ENCODE measurements around the gene PNPLA7.

Gene PNPLA7

DNA sequence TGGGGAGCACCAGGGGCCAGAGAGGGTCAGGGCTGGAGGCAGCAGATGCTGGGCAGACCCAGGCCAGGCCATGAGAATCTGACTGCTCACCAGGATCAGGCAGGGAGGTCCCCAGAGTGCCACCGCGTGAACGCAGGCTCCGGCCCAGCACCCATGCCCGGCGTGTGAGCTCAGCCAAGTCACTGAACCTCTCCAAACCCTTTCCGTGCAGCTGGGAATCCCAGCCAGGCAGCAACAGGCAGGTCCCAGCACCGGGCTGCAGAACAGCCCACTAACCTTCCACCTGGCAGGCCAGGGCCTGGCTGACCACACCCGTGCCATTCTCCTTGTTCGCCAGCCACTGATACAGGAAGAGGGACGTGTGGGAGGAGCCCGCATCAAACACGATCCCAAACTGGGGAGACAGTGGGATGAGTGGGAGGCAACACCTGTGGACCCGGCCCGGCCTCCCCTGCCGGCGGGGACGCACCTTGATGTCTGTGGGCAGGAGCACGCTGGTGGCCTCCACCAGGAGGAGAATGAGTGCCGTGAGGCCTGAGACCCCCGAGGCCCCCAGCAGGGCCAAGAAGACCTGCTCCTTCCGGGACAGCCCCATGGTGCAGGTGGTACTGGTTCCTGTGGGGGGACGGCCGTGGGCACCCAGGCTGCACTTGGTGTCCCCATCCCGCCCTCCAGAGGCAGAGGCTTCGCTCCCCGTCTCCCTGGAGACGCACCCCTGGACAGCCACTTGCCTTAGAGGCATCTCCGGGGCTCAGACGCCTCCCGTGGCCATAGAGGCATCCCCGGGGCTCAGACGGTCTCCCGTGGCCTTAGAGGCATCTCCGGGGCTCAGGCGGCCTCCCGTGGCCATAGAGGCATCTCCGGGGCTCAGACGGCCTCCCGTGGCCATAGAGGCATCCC is 112.3 kb downstream of the PNPLA7 start:
- no peak overlapping the region for H3K4me3 ChIP-seq (ENCODE audit: low read length)
- no CpG with 5 or more reads among the region's 40 CpGs for WGBS (ENCODE audit: extremely low coverage, insufficient coverage, low lambda C conversion rate)
- H4K5ac ChIP-seq (ENCODE audit: low read length): no peak overlapping the region
- no peaks in the 10 kb centered on the region for H3K79me1 ChIP-seq (ENCODE audit: low read length)
- no peak overlapping the region for H3K18ac ChIP-seq (ENCODE audit: low read length)
- DNase-seq: no peak
- H4K8ac ChIP-seq (ENCODE audit: low read depth, low read length): no peak overlapping the region
- H3K36me3 ChIP-seq (ENCODE audit: control insufficient read depth, insufficient read depth, low read length): no peaks in the 10 kb centered on the region
- H2BK120ac ChIP-seq (ENCODE audit: low read depth, low read length): no peak overlapping the region
- no peaks in the 10 kb centered on the region for H3K27me3 ChIP-seq (ENCODE audit: insufficient read depth, low read length, poor library complexity)
- H3K4me2 ChIP-seq (ENCODE audit: low read length): no peak overlapping the region
- H3K23ac ChIP-seq (ENCODE audit: low read length): no peak overlapping the region
- H3K4me1 ChIP-seq (ENCODE audit: control insufficient read depth, low read depth, low read length): no peaks in the 10 kb centered on the region
- no peak overlapping the region for H3K9ac ChIP-seq (ENCODE audit: low read length)
- H3K27ac ChIP-seq (ENCODE audit: low read depth, low read length): no peak overlapping the region
- H2BK15ac ChIP-seq (replicated peaks; ENCODE audit: low read depth): no peak overlapping the region
- H3K79me2 ChIP-seq (ENCODE audit: control insufficient read depth, insufficient read depth, low read length): no peaks in the 10 kb centered on the region
- no peak overlapping the region for H3K4ac ChIP-seq (ENCODE audit: low read depth, low read length)
- no peak overlapping the region for H3K56ac ChIP-seq (ENCODE audit: low read length)
- H2BK5ac ChIP-seq (ENCODE audit: low read length): no peak overlapping the region
- no peak overlapping the region for H2AK5ac ChIP-seq (ENCODE audit: low read length)

DNA sequence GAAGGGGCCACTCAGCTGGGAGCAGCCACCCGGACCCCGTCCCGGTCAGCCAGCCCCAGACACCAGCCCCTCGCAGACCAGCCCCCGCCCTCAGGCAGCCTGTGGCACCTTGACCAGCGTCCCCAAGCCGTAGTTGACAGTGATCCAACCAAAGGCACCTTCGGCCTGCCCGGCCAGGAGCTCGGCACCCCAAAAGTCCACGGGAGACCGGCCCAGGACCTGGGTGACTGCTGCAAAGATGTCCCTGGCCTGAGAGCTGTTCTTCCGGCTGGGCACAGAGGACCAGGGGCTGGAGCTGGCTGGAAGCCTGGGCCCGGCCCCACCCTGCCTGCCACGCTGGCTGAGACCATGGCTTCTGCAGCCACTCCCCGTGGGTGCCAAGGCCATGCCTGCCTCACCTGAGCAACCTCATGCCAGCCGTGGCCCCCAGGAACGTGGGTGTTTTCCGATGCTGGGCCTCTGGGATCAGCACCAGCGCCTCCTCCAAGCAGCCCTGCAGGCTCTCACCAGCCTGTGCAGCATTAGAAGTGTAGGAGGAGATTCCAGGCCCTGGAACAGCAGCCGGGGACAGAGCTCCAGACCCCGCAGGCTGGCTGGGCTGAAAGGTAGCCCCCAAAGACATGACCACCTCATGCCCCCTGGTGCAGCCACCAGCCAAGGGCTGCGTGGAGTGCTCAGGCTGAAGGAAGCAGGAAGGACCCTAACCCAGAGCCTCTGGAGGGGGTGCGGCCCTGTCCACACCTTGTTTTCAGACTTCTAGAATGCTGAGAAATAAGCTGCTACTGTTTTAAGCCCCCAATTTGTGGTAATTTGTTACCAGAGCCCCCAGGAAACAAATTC is 113.2 kb downstream of the PNPLA7 start:
- Histone ChIP-seq H3K23ac (ENCODE audit: low read length) (no peak overlapping the region), H3K36me3 (ENCODE audit: control insufficient read depth, insufficient read depth, low read length) (no peaks in the 10 kb centered on the region), H4K8ac (ENCODE audit: low read depth, low read length) (no peak overlapping the region), H2BK120ac (ENCODE audit: low read depth, low read length) (no peak overlapping the region), H2BK15ac (replicated peaks; ENCODE audit: low read depth) (no peak overlapping the region), H3K18ac (ENCODE audit: low read length) (no peak overlapping the region), H2BK5ac (ENCODE audit: low read length) (no peak overlapping the region), H3K4me3 (ENCODE audit: low read length) (no peak overlapping the region), H3K4me2 (ENCODE audit: low read length) (no peak overlapping the region), H3K79me1 (ENCODE audit: low read length) (no peaks in the 10 kb centered on the region), H3K56ac (ENCODE audit: low read length) (no peak overlapping the region), H3K9ac (ENCODE audit: low read length) (no peak overlapping the region), H4K5ac (ENCODE audit: low read length) (no peak overlapping the region), H2AK5ac (ENCODE audit: low read length) (no peak overlapping the region), H3K27me3 (ENCODE audit: insufficient read depth, low read length, poor library complexity) (no peaks in the 10 kb centered on the region), H3K79me2 (ENCODE audit: control insufficient read depth, insufficient read depth, low read length) (no peaks in the 10 kb centered on the region), H3K27ac (ENCODE audit: low read depth, low read length) (no peak overlapping the region), H3K4me1 (ENCODE audit: control insufficient read depth, low read depth, low read length) (no peaks in the 10 kb centered on the region), H3K4ac (ENCODE audit: low read depth, low read length) (no peak overlapping the region)
- whole genome bisulfite sequencing (ENCODE audit: extremely low coverage, insufficient coverage, low lambda C conversion rate): no CpG with 5 or more reads among the region's 24 CpGs
- DNase-seq: no peak

DNA sequence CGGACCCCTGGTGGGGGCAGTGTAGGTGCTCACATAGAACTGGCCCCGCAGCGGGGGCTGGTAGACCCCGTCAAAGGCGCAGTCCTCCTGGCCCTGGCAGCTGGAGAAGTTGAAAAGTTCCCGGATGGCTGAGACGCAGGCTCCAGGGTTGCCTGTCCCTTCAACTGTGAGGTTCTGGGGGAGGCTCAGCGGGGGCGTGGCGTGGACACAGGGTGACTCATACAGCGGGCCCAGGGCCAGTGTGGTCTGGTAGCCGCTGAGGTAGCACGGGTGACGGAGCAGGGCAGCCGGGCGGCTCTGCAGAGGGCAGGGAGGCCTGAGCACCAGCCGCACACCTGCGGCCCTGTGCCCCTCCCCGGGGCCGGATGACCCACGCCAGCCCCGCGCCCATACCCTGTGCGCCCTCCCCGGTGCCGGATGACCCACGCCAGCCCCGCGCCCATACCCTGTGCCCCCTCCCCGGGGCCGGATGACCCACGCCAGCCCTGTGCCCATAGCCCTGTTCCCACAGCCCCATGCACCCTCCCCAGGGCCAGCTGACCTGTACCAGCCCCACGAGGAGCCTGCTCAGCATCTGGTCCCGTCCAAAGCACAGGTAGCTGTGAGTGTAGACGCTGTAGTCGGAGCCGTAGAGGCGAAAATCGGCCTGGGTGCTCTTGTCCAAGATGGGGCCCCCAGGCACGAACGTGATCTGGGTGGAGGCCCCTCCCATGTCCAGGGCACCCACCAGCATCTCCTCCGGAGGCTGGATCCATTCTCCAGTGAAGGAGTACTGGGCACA is 114.0 kb downstream of the PNPLA7 start:
- DNase-seq: no peak
- Histone ChIP-seq H3K27me3 (ENCODE audit: insufficient read depth, low read length, poor library complexity) (no peaks in the 10 kb centered on the region), H3K4me1 (ENCODE audit: control insufficient read depth, low read depth, low read length) (no peaks in the 10 kb centered on the region), H2AK5ac (ENCODE audit: low read length) (no peak overlapping the region), H2BK15ac (replicated peaks; ENCODE audit: low read depth) (no peak overlapping the region), H2BK120ac (ENCODE audit: low read depth, low read length) (no peak overlapping the region), H3K18ac (ENCODE audit: low read length) (no peak overlapping the region), H3K79me1 (ENCODE audit: low read length) (no peaks in the 10 kb centered on the region), H4K5ac (ENCODE audit: low read length) (no peak overlapping the region), H3K23ac (ENCODE audit: low read length) (no peak overlapping the region), H3K79me2 (ENCODE audit: control insufficient read depth, insufficient read depth, low read length) (no peaks in the 10 kb centered on the region), H3K4ac (ENCODE audit: low read depth, low read length) (no peak overlapping the region), H3K56ac (ENCODE audit: low read length) (no peak overlapping the region), H3K27ac (ENCODE audit: low read depth, low read length) (no peak overlapping the region), H2BK5ac (ENCODE audit: low read length) (no peak overlapping the region), H3K4me3 (ENCODE audit: low read length) (no peak overlapping the region), H3K36me3 (ENCODE audit: control insufficient read depth, insufficient read depth, low read length) (no peaks in the 10 kb centered on the region), H3K9ac (ENCODE audit: low read length) (no peak overlapping the region), H4K8ac (ENCODE audit: low read depth, low read length) (no peak overlapping the region), H3K4me2 (ENCODE audit: low read length) (no peak overlapping the region)
- WGBS (ENCODE audit: extremely low coverage, insufficient coverage, low lambda C conversion rate): no CpG with 5 or more reads among the region's 42 CpGs

- DNase-seq: no peak
- Histone ChIP-seq H4K8ac (ENCODE audit: low read depth, low read length) (no peak overlapping the region), H2BK120ac (ENCODE audit: low read depth, low read length) (no peak overlapping the region), H2AK5ac (ENCODE audit: low read length) (no peak overlapping the region), H3K18ac (ENCODE audit: low read length) (no peak overlapping the region), H3K79me2 (ENCODE audit: control insufficient read depth, insufficient read depth, low read length) (no peaks in the 10 kb centered on the region), H4K5ac (ENCODE audit: low read length) (no peak overlapping the region), H3K79me1 (ENCODE audit: low read length) (no peaks in the 10 kb centered on the region), H3K4me3 (ENCODE audit: low read length) (no peak overlapping the region), H2BK15ac (replicated peaks; ENCODE audit: low read depth) (no peak overlapping the region), H3K27me3 (ENCODE audit: insufficient read depth, low read length, poor library complexity) (no peaks in the 10 kb centered on the region), H3K4me1 (ENCODE audit: control insufficient read depth, low read depth, low read length) (no peaks in the 10 kb centered on the region), H3K27ac (ENCODE audit: low read depth, low read length) (no peak overlapping the region), H3K9ac (ENCODE audit: low read length) (no peak overlapping the region), H3K4me2 (ENCODE audit: low read length) (no peak overlapping the region), H3K56ac (ENCODE audit: low read length) (no peak overlapping the region), H3K36me3 (ENCODE audit: control insufficient read depth, insufficient read depth, low read length) (no peaks in the 10 kb centered on the region), H3K23ac (ENCODE audit: low read length) (no peak overlapping the region), H3K4ac (ENCODE audit: low read depth, low read length) (no peak overlapping the region), H2BK5ac (ENCODE audit: low read length) (no peak overlapping the region)
- no CpG with 5 or more reads among the region's 20 CpGs for WGBS (ENCODE audit: extremely low coverage, insufficient coverage, low lambda C conversion rate)
Measured at GRCh38 chr9:137435381-137435891, 114.8 kb downstream of the PNPLA7 start.

DNA sequence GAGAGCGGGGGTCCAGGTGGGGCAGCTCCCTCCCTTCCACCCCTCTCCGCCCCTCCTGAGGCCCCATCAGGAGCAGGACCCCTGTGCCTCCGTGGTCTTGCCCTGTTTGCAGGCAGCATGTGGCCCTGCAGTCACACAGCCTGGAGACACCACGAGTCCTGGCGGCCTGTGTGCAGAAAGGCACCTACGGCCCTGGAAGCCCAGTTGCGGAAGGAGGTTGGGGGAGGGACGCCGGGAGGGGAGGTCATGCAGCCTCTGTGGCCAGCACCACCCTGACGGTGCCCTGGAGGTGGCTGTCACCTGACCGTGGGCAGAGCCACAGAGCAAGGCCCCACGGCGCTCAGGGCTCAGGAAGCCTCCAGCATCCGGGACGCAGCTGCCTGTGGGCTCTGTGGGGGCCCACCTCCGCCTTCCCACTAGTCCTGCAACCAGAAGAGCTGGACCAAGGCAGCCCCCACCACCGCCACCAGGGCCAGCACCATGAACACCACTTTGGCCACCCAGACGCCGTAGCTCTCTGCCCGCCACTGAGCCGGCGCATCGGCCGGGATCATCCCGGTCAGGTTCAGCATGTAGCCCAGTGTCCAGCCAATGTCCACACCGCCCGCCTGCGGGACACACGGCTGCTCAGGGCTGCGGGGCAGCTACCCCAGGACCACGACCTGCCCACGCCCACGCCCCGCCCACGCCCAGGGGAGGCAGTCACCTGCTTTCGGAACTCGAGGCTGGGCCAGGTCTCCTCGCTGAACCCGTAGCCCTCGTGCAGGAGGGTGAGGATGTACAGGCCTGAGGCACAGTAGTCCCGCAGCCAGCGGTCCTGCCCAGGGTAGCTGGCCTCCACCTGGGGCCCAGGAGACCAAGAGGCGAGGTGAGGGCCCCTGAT is 115.5 kb downstream of the PNPLA7 start:
- no peak for DNase-seq

More for the DNA sequence above, 115.5 kb downstream of the PNPLA7 start:
- Histone ChIP-seq H4K8ac (ENCODE audit: low read depth, low read length) (no peak overlapping the region), H3K27me3 (ENCODE audit: insufficient read depth, low read length, poor library complexity) (no peaks in the 10 kb centered on the region), H3K4me3 (ENCODE audit: low read length) (no peak overlapping the region), H2BK5ac (ENCODE audit: low read length) (no peak overlapping the region), H3K79me2 (ENCODE audit: control insufficient read depth, insufficient read depth, low read length) (no peaks in the 10 kb centered on the region), H2BK120ac (ENCODE audit: low read depth, low read length) (no peak overlapping the region), H3K23ac (ENCODE audit: low read length) (no peak overlapping the region), H3K4ac (ENCODE audit: low read depth, low read length) (no peak overlapping the region), H3K9ac (ENCODE audit: low read length) (no peak overlapping the region), H3K79me1 (ENCODE audit: low read length) (no peaks in the 10 kb centered on the region), H3K4me1 (ENCODE audit: control insufficient read depth, low read depth, low read length) (no peaks in the 10 kb centered on the region), H3K18ac (ENCODE audit: low read length) (no peak overlapping the region), H3K36me3 (ENCODE audit: control insufficient read depth, insufficient read depth, low read length) (no peaks in the 10 kb centered on the region), H2AK5ac (ENCODE audit: low read length) (no peak overlapping the region), H4K5ac (ENCODE audit: low read length) (no peak overlapping the region), H3K56ac (ENCODE audit: low read length) (no peak overlapping the region), H2BK15ac (replicated peaks; ENCODE audit: low read depth) (no peak overlapping the region), H3K4me2 (ENCODE audit: low read length) (no peak overlapping the region), H3K27ac (ENCODE audit: low read depth, low read length) (no peak overlapping the region)
- WGBS (ENCODE audit: extremely low coverage, insufficient coverage, low lambda C conversion rate): no CpG with 5 or more reads among the region's 43 CpGs
